Fibroblast of skin of back (primary cell): ENCODE measurements around the gene SFXN3.

Experiments
- DNase-seq: peaks from one replicate; pipeline ENCODE4 v3.0.0-alpha.2; 2013

The SFXN3 gene

GRCh38 chr10:101080933-101081931, 50.2 kb downstream of the SFXN3 start:
- DNase-seq, result no peak

- DNase-seq, result no peak
Measured at GRCh38 chr10:101085846-101086245, 54.8 kb downstream of the SFXN3 start.

- DNase-seq, result no peak
Measured at GRCh38 chr10:101087376-101087775, 56.3 kb downstream of the SFXN3 start.

GRCh38 chr10:101087965-101088364, 56.9 kb downstream of the SFXN3 start:
- no peak for DNase-seq

GRCh38 chr10:101089520-101090299, 58.7 kb downstream of the SFXN3 start:
- DNase-seq, result no peak

- no peak for DNase-seq
Measured at GRCh38 chr10:101090597-101090996, 59.6 kb downstream of the SFXN3 start.
